H1 (cell line): Measurements from ENCODE around the gene CHD3.

ENCODE experiments used
- CTCF ChIP-seq, 3 experiments: IDR thresholded peaks; 1 replicate in 2 of 3; 2 replicates in 1 of 3; pipeline versions ENCODE4 v1.5.1 to v1.6.1; 2011; ENCODE audit warnings: low read length in 3 of 3, mild to moderate bottlenecking in 3 of 3, inconsistent platforms in 2 of 3, low read depth in 1 of 3, moderate library complexity in 1 of 3; ENCODE audit not compliant: insufficient read depth in 1 of 3; ENCODE audit errors: control extremely low read depth in 1 of 3
- GTF2F1 ChIP-seq: IDR thresholded peaks from 2 replicates; pipeline ENCODE4 v1.6.1; 2012; ENCODE audit warnings: low read depth, low read length, improper control_type of control experiment, borderline replicate concordance
- HDAC6 ChIP-seq: IDR thresholded peaks from one replicate; pipeline ENCODE4 v1.7.1; 2012; ENCODE audit warnings: low read depth, mild to moderate bottlenecking, inconsistent platforms, low read length, moderate library complexity
- MAX ChIP-seq: IDR thresholded peaks from 2 replicates; pipeline ENCODE4 v1.6.1; 2012; ENCODE audit warnings: inconsistent platforms

- TF ChIP-seq CTCF (IDR thresholded peaks at IDR 0.05; ENCODE audit: control extremely low read depth in 1 of 3, insufficient read depth in 1 of 3, low read depth in 1 of 3, low read length in 3 of 3) (no peak), HDAC6 (no peak), GTF2F1 (no peak), MAX (no peak)
These were observed 7.1 kb upstream of the CHD3 start for GRCh38 chr17:7881276-7882054.
